ENCODE data around the gene SCYL3. TPM values are rescaled to one million over a fixed set of nuclear protein-coding genes. Genes with fewer than 3 reads are reported as not detected.

SCYL3 gene
- total RNA-seq: 10.8 and 11.7 TPM in 2 replicates
- 5.0 and 7.2 TPM in 2 replicates for polyA plus RNA-seq
- polyA plus RNA-seq (2012): 3.5 and 3.8 TPM in 2 replicates
- 2.8 and 5.0 TPM in 2 replicates for polyA minus RNA-seq (ENCODE audit: low replicate concordance)

- Histone ChIP-seq H3K4me1 (ENCODE audit: control insufficient read depth, extremely low read depth, insufficient read depth, low read length) (peaks cover 3% of the 10 kb centered on the region), H3K79me2 (ENCODE audit: control insufficient read depth, insufficient read depth, low read length) (peaks cover 35% of the 10 kb centered on the region), H2AFZ (ENCODE audit: low read length) (peak within 1 kb of the TSS; percentile 87), H3K4me3 (replicated peaks in 1 of 4; ENCODE audit: control extremely low read depth in 1 of 4, insufficient read depth in 1 of 4, low read depth in 3 of 4, low read length in 4 of 4) (peak within 1 kb of the TSS; percentile 57 to 90 (median 87)), H4K20me1 (ENCODE audit: control insufficient read depth, extremely low read depth, insufficient read depth, low read length) (no peaks in the 10 kb centered on the region), H3K27ac (ENCODE audit: insufficient read depth, low read length) (peak within 1 kb of the TSS; percentile 100), H3K36me3 (ENCODE audit: control insufficient read depth, insufficient read depth, low read length) (no peaks in the 10 kb centered on the region), H3K9me3 (ENCODE audit: control insufficient read depth, insufficient read depth, low read depth, low read length) (no peaks in the 10 kb centered on the region), H3K9ac (ENCODE audit: insufficient read depth, low read length) (peak within 1 kb of the TSS; percentile 97), H3K27me3 (ENCODE audit: control insufficient read depth, insufficient read depth, low read length) (peaks cover 2% of the 10 kb centered on the region), H3K4me2 (ENCODE audit: extremely low read depth, insufficient read depth, low read length) (peak within 1 kb of the TSS; percentile 90)
- peak; percentile 98 to 99 for DNase-seq (ENCODE audit: low read depth in 2 of 2)
- no peak for TF ChIP-seq EZH2 (IDR thresholded peaks at IDR 0.05; ENCODE audit: low read length, missing control alignments)
Observed at GRCh38 chr1:169893645-169894423, at the start of gene SCYL3. SCYL3 (minus strand) TSS chr1:169893896; CDS start chr1:169888840, 5,056 bp downstream.

DNA sequence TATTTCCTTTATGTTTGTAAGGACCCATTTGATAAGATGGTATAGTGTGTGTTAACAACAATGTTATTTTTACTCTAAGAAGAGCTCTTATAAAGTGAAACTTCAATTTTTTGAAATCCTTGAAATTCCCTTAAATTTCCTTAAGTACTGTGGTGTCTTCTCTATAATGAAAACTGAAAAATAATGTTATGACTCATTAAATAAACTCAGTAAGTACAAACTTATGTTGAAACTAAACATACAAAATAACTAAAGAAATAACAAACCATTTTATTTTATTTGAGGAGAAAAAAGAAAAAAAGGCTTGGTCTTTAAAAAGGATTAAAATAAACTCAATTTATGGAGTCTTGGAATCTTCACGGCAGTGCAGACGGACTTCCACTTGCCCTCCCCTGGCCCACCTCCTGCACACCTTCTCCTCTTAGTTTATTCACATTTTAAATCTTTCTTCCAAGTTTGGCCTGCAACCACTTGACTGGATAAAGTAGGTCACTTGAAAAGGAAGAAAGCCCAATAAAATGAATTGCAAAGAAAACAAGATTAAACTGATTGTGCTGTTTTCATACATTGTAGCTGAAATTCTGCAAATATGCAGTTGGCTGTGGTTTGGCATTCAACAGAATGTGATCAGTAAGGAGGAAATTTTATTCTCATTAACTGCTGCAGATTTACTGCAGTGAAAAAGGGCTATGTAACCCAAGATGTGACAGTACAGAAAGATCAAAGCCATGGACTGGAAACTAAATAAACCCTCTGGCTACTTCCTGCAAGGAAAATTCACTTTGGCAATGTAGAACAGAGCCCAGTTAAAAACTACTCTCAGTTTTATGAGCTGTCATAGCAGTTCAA is 48.5 kb upstream of the SCYL3 start:
- Histone ChIP-seq H3K27me3 (ENCODE audit: control insufficient read depth, insufficient read depth, low read length) (no peaks in the 10 kb centered on the region), H4K20me1 (ENCODE audit: control insufficient read depth, extremely low read depth, insufficient read depth, low read length) (no peaks in the 10 kb centered on the region), H3K4me2 (ENCODE audit: extremely low read depth, insufficient read depth, low read length) (peak overlapping the region; percentile 17), H3K27ac (ENCODE audit: insufficient read depth, low read length) (no peak overlapping the region), H3K4me1 (ENCODE audit: control insufficient read depth, extremely low read depth, insufficient read depth, low read length) (no peaks in the 10 kb centered on the region), H3K36me3 (ENCODE audit: control insufficient read depth, insufficient read depth, low read length) (no peaks in the 10 kb centered on the region), H3K9me3 (ENCODE audit: control insufficient read depth, insufficient read depth, low read depth, low read length) (no peaks in the 10 kb centered on the region), H3K79me2 (ENCODE audit: control insufficient read depth, insufficient read depth, low read length) (no peaks in the 10 kb centered on the region), H2AFZ (ENCODE audit: low read length) (no peak overlapping the region), H3K4me3 (replicated peaks in 1 of 4; ENCODE audit: control extremely low read depth in 1 of 4, insufficient read depth in 1 of 4, low read depth in 3 of 4, low read length in 4 of 4) (no peak overlapping the region), H3K9ac (ENCODE audit: insufficient read depth, low read length) (no peak overlapping the region)
- DNase-seq (ENCODE audit: low read depth in 2 of 2): peak; percentile 54 to 77
- no peak for TF ChIP-seq EZH2 (IDR thresholded peaks at IDR 0.05; ENCODE audit: low read length, missing control alignments)
- TF ChIP-seq, protein P1, sequence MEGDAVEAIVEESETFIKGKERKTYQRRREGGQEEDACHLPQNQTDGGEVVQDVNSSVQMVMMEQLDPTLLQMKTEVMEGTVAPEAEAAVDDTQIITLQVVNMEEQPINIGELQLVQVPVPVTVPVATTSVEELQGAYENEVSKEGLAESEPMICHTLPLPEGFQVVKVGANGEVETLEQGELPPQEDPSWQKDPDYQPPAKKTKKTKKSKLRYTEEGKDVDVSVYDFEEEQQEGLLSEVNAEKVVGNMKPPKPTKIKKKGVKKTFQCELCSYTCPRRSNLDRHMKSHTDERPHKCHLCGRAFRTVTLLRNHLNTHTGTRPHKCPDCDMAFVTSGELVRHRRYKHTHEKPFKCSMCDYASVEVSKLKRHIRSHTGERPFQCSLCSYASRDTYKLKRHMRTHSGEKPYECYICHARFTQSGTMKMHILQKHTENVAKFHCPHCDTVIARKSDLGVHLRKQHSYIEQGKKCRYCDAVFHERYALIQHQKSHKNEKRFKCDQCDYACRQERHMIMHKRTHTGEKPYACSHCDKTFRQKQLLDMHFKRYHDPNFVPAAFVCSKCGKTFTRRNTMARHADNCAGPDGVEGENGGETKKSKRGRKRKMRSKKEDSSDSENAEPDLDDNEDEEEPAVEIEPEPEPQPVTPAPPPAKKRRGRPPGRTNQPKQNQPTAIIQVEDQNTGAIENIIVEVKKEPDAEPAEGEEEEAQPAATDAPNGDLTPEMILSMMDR (conservative IDR thresholded peaks at IDR 0.05 in 1 of 2, IDR thresholded peaks at IDR 0.05 in 1 of 2; ENCODE audit: low read depth in 1 of 2, low read length in 2 of 2): no peak

DNA sequence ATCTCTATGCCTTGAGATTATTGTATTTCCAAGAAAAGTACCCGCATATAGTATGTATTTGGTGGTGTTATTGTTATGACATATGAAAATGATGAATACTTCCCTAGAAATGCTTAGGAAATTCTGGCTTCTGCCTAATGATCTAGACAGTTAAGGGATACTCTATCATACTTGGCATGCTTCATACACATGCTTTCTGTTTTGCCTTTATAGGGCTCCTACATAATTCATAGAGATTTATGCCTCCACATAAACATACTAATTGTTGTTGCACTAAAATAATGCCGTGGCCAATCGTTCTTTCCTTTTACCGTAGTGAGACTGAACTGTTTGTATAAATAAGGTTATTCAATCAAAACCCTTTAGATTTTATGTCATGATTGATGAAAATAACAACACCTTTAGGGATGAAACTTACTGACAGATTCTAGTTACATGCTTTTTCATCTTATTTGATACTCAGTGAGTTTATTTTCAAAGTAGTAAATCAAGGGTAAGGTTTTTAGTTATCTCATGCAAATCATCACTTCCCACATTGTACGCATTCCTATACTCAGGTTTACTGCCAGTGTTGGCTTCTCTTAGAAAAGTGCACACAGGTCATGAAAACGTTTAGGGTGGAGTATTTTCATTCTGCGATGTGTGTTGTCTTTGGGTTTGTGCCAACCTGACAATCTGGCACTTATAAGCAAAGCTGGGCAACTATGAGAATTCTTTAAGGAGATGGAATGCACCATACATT is 40.5 kb upstream of the SCYL3 start:
- no peak overlapping the region for H2AFZ ChIP-seq (ENCODE audit: low read length)
- H4K20me1 ChIP-seq (ENCODE audit: control insufficient read depth, extremely low read depth, insufficient read depth, low read length): no peaks in the 10 kb centered on the region
- peaks cover 6% of the 10 kb centered on the region for H3K4me1 ChIP-seq (ENCODE audit: control insufficient read depth, extremely low read depth, insufficient read depth, low read length)
- no peak overlapping the region for H3K4me3 ChIP-seq (replicated peaks in 1 of 4; ENCODE audit: control extremely low read depth in 1 of 4, insufficient read depth in 1 of 4, low read depth in 3 of 4, low read length in 4 of 4)
- no peaks in the 10 kb centered on the region for H3K36me3 ChIP-seq (ENCODE audit: control insufficient read depth, insufficient read depth, low read length)
- no peak overlapping the region for H3K27ac ChIP-seq (ENCODE audit: insufficient read depth, low read length)
- TF ChIP-seq, protein P1 (conservative IDR thresholded peaks at IDR 0.05 in 1 of 2, IDR thresholded peaks at IDR 0.05 in 1 of 2; ENCODE audit: low read depth in 1 of 2, low read length in 2 of 2): no peak
- TF ChIP-seq EZH2 (IDR thresholded peaks at IDR 0.05; ENCODE audit: low read length, missing control alignments): no peak
- no peaks in the 10 kb centered on the region for H3K27me3 ChIP-seq (ENCODE audit: control insufficient read depth, insufficient read depth, low read length)
- no peaks in the 10 kb centered on the region for H3K79me2 ChIP-seq (ENCODE audit: control insufficient read depth, insufficient read depth, low read length)
- H3K9me3 ChIP-seq (ENCODE audit: control insufficient read depth, insufficient read depth, low read depth, low read length): no peaks in the 10 kb centered on the region
- DNase-seq (ENCODE audit: low read depth in 2 of 2): peak; percentile 33 to 67
- peak overlapping the region; percentile 35 for H3K4me2 ChIP-seq (ENCODE audit: extremely low read depth, insufficient read depth, low read length)
- no peak overlapping the region for H3K9ac ChIP-seq (ENCODE audit: insufficient read depth, low read length)
